B cell (primary cell): ENCODE results near the gene DHX35. TPM values are rescaled to one million over a fixed set of nuclear protein-coding genes. Genes with fewer than 3 reads are reported as not detected.

Experiments
- ATAC-seq: fragments of 200-7000 bp; cut with Tn5 transposase; one replicate; pipeline ENCODE4 v1.10.0; 2021; ENCODE audit warnings: low read depth, mild to moderate bottlenecking, moderate number of reproducible peaks, moderate library complexity
- CTCF ChIA-PET: fragments of 350-600 bp; sonication (Branson Sonifier 250); formaldehyde crosslinking; loops from one replicate; lab custom pipeline; 2021; ENCODE audit warnings: antibody characterized with exemption, inconsistent platforms; lab: Charles Lee
- POLR2A ChIA-PET: fragments of 350-600 bp; sonication (Branson Sonifier 250); formaldehyde crosslinking; loops from one replicate; lab custom pipeline; 2021; ENCODE audit warnings: antibody characterized with exemption; lab: Charles Lee
- DNase-seq: peaks from one replicate; pipeline ENCODE4 v3.0.0; 2013
- H2AFZ ChIP-seq: 2 replicates; pipeline ENCODE4 v1.6.1; 2012; ENCODE audit warnings: mild to moderate bottlenecking, low read depth, low read length; ENCODE audit not compliant: insufficient read depth, poor library complexity, severe bottlenecking
- H3K27ac ChIP-seq, 2 donors: 1 replicate in 1 of 2; 2 replicates in 1 of 2; pipeline ENCODE4 v1.5.1; 2012 to 2013; ENCODE audit warnings: low read length in 2 of 2, mild to moderate bottlenecking in 2 of 2, moderate library complexity in 1 of 2
- H3K27me3 ChIP-seq, 4 experiments: fragments of 200-600 bp in 1 of 4; sonication (generic) in 1 of 4; replicated peaks in 1 of 4; 1 replicate in 2 of 4; 2 replicates in 2 of 4; pipeline versions ENCODE4 v1.6.1 to v1.7.0; 2013 to 2016; ENCODE audit warnings: low read length in 3 of 4, mild to moderate bottlenecking in 2 of 4, mixed read lengths in 1 of 4, moderate library complexity in 1 of 4; ENCODE audit not compliant: insufficient read depth in 4 of 4, control insufficient read depth in 3 of 4; ENCODE audit errors: control extremely low read depth in 1 of 4
- H3K36me3 ChIP-seq, 2 experiments: replicated peaks in 1 of 2; 1 replicate in 1 of 2; 2 replicates in 1 of 2; pipeline versions ENCODE4 v1.6.1 to v1.7.1; 2013; ENCODE audit warnings: low read length in 1 of 2; ENCODE audit not compliant: insufficient read depth in 2 of 2, control insufficient read depth in 1 of 2; ENCODE audit errors: control extremely low read depth in 1 of 2, extremely low read depth in 1 of 2
- H3K4me1 ChIP-seq, 2 donors: fragments of 200-600 bp in 1 of 2; sonication (generic) in 1 of 2; 1 replicate in 1 of 2; 2 replicates in 1 of 2; pipeline versions ENCODE4 v1.5.1 to v1.6.1; 2013 to 2017; ENCODE audit warnings: low read length in 2 of 2; ENCODE audit not compliant: control insufficient read depth in 2 of 2, insufficient read depth in 2 of 2
- H3K4me2 ChIP-seq: replicated peaks from 2 replicates; pipeline ENCODE3; 2012; ENCODE audit warnings: mild to moderate bottlenecking, low read depth, low read length; ENCODE audit not compliant: poor library complexity, severe bottlenecking
- H3K4me3 ChIP-seq, 5 experiments: fragments of 200-600 bp in 1 of 5; sonication (generic) in 1 of 5; 1 replicate in 3 of 5; 2 replicates in 2 of 5; pipeline versions ENCODE4 v1.5.1 to v1.7.0; 2011 to 2016; ENCODE audit warnings: low read length in 4 of 5, mild to moderate bottlenecking in 4 of 5, low read depth in 2 of 5, control low read depth in 1 of 5, moderate library complexity in 1 of 5; ENCODE audit not compliant: insufficient read depth in 1 of 5; ENCODE audit errors: control extremely low read depth in 1 of 5, extremely low read depth in 1 of 5
- H3K79me2 ChIP-seq: fragments of 200-600 bp; sonication (generic); one replicate; pipeline ENCODE4 v1.6.0; 2016; ENCODE audit warnings: low read length; ENCODE audit not compliant: control insufficient read depth, insufficient read depth
- H3K9ac ChIP-seq: fragments of 200-600 bp; sonication (generic); 2 replicates; pipeline ENCODE4 v1.6.1; 2017; ENCODE audit warnings: mild to moderate bottlenecking, low read length, moderate library complexity
- H3K9me3 ChIP-seq, 3 donors: one replicate each; pipeline versions ENCODE4 v1.6.1 to v1.7.1; 2013; ENCODE audit warnings: low read length in 2 of 3; ENCODE audit not compliant: control insufficient read depth in 2 of 3, insufficient read depth in 1 of 3; ENCODE audit errors: control extremely low read depth in 1 of 3
- H4K20me1 ChIP-seq: 2 replicates; pipeline ENCODE4 v1.6.0; 2012; ENCODE audit warnings: mild to moderate bottlenecking, low read length; ENCODE audit not compliant: insufficient read depth, control insufficient read depth, poor library complexity, severe bottlenecking
- H3K27ac Mint-ChIP-seq: one replicate; pipeline ENCODE4 v1.8.0; 2021; ENCODE audit warnings: mixed read lengths
- H3K27me3 Mint-ChIP-seq: one replicate; pipeline ENCODE4 v1.8.0; 2021; ENCODE audit warnings: mixed read lengths
- H3K4me1 Mint-ChIP-seq: one replicate; pipeline ENCODE4 v1.8.0; 2021; ENCODE audit warnings: mixed read lengths
- H3K4me3 Mint-ChIP-seq: one replicate; pipeline ENCODE4 v1.8.0; 2021; ENCODE audit warnings: mixed read lengths
- H3K9me3 Mint-ChIP-seq: one replicate; pipeline ENCODE4 v1.8.0; 2022; ENCODE audit warnings: mixed read lengths; ENCODE audit not compliant: insufficient read depth
- CTCF ChIP-seq: fragments of 200-600 bp; IDR thresholded peaks from one replicate; pipeline ENCODE4 v1.8.0; 2022; ENCODE audit warnings: antibody characterized with exemption, mild to moderate bottlenecking
- EZH2 ChIP-seq: IDR thresholded peaks from 2 replicates; pipeline ENCODE4 v1.6.1; 2012; ENCODE audit warnings: borderline replicate concordance, low read depth, mild to moderate bottlenecking, moderate library complexity, low read length; ENCODE audit not compliant: insufficient read depth, poor library complexity, severe bottlenecking
- WGBS: methylation state at CpG from one replicate; pipeline ENCODE4 v1.1.5; 2013; ENCODE audit warnings: missing lambda C conversion rate; ENCODE audit not compliant: insufficient coverage; 5-methylcytosine and 5-hydroxymethylcytosine counted together
- intact Hi-C: fragments of 100-400 bp; cut with micrococcal nuclease; formaldehyde crosslinking; loops from one replicate; pipeline ENCODE4 v1.10.0; 2022
- polyA plus RNA-seq: library from polyadenylated mRNA; depleted of rRNA; stranded (reverse); fragments of >200 nt; gene quantifications from 2 replicates; pipeline ENCODE4 v1.2.3, GENCODE V29; 2012
- total RNA-seq, 2 donors: library from RNA; stranded (reverse); fragments of 120-200 nt in 1 of 2; gene quantifications; 1 replicate in 1 of 2; 2 replicates in 1 of 2; pipeline versions ENCODE4 v1.2.3 to v1.2.4, GENCODE V29; 2013 to 2022

Gene DHX35
- total and polyA plus RNA-seq, 2 donors (not counting 1 experiment from before 2014, with no cell fraction given): 7.5 to 12.4 TPM

GRCh38 chr20:38940644-38941043 is 21.5 kb upstream of the DHX35 start:
- Histone ChIP-seq H3K79me2 (peaks cover 35% of the 10 kb centered on the region), H3K27me3 (no peaks in the 10 kb centered on the region), H2AFZ (no peak overlapping the region), H3K27ac (no peak overlapping the region), H3K9me3 (no peaks in the 10 kb centered on the region), H3K4me3 (no peak overlapping the region), H3K4me2 (no peak overlapping the region), H4K20me1 (no peaks in the 10 kb centered on the region), H3K9ac (no peak overlapping the region), H3K4me1 (no peaks in the 10 kb centered on the region), H3K36me3 (peaks cover 0 to 3% of the 10 kb centered on the region in 2 experiments)
- POLR2A ChIA-PET: no interaction called here
- no peak for TF ChIP-seq EZH2
- no peak for TF ChIP-seq CTCF
- CTCF ChIA-PET: no interaction called here
- ATAC-seq (no peak), DNase-seq (no peak)
- H3K27ac Mint-ChIP-seq: no peak overlapping the region
- no peaks in the 10 kb centered on the region for H3K27me3 Mint-ChIP-seq
- H3K9me3 Mint-ChIP-seq: no peaks in the 10 kb centered on the region
- WGBS: 100% methylated on average over 3 of the region's 5 CpGs
- no peak overlapping the region for H3K4me3 Mint-ChIP-seq
- intact Hi-C loops: no loop called here
- no peaks in the 10 kb centered on the region for H3K4me1 Mint-ChIP-seq

GRCh38 chr20:38941726-38942389 is 20.3 kb upstream of the DHX35 start:
- Histone ChIP-seq H3K27me3 (no peaks in the 10 kb centered on the region), H3K79me2 (peaks cover 25% of the 10 kb centered on the region), H2AFZ (no peak overlapping the region), H3K4me2 (no peak overlapping the region), H3K9me3 (no peaks in the 10 kb centered on the region), H3K27ac (no peak overlapping the region), H3K4me3 (no peak overlapping the region), H3K4me1 (no peaks in the 10 kb centered on the region), H4K20me1 (no peaks in the 10 kb centered on the region), H3K36me3 (peaks cover 0 to 3% of the 10 kb centered on the region in 2 experiments), H3K9ac (no peak overlapping the region)
- no peaks in the 10 kb centered on the region for H3K4me1 Mint-ChIP-seq
- intact Hi-C loops: no loop called here
- WGBS: 95% methylated on average over 3 of the region's 5 CpGs
- DNase-seq (no peak), ATAC-seq (no peak)
- no peak for TF ChIP-seq EZH2
- TF ChIP-seq CTCF: no peak
- ChIA-PET POLR2A (interaction anchor here (0.6 kb wide), 1 partner anchor 119 kb away, joined by 5 read pairs; no protein-coding TSS in a partner anchor), CTCF (no interaction called here)
- H3K4me3 Mint-ChIP-seq: no peak overlapping the region
- no peaks in the 10 kb centered on the region for H3K27me3 Mint-ChIP-seq
- no peak overlapping the region for H3K27ac Mint-ChIP-seq
- no peaks in the 10 kb centered on the region for H3K9me3 Mint-ChIP-seq
